Vagina (tissue), 2 donors: ENCODE measurements around the gene NEU2. TPM values are rescaled to one million over a fixed set of nuclear protein-coding genes. Genes with fewer than 3 reads are reported as not detected.

Experiments
- DNase-seq, 2 donors: peaks; one replicate each; pipeline ENCODE4 v3.0.0-alpha.2; 2017; ENCODE audit errors: extremely low spot score in 2 of 2
- H3K27ac ChIP-seq: fragments of 200-600 bp; sonication (generic); one replicate; pipeline ENCODE4 v1.5.1; 2019
- H3K27me3 ChIP-seq: fragments of 200-600 bp; sonication (generic); one replicate; pipeline ENCODE4 v1.5.1; 2019
- H3K36me3 ChIP-seq, 2 donors: fragments of 200-600 bp; sonication (generic); one replicate each; pipeline ENCODE4 v1.5.1; 2017 to 2019
- H3K4me1 ChIP-seq: fragments of 200-600 bp; sonication (generic); one replicate; pipeline ENCODE4 v1.5.1; 2019
- H3K4me3 ChIP-seq, 2 donors: fragments of 200-600 bp; sonication (generic); 1 replicate in 1 of 2; 2 replicates in 1 of 2; pipeline ENCODE4 v1.5.1; 2016 to 2019
- H3K9me3 ChIP-seq: fragments of 200-600 bp; sonication (generic); one replicate; pipeline ENCODE4 v1.5.1; 2019
- CTCF ChIP-seq, 3 experiments: fragments of 450-650 bp in 2 of 3; fragments of 200-600 bp in 1 of 3; sonication (generic) in 1 of 3; IDR thresholded peaks; one replicate each; pipeline ENCODE4 v1.5.1; 2017 to 2019; ENCODE audit warnings: antibody characterized with exemption in 3 of 3, mild to moderate bottlenecking in 2 of 3, moderate library complexity in 2 of 3
- POLR2A ChIP-seq, 2 donors: fragments of 450-650 bp; IDR thresholded peaks; one replicate each; pipeline ENCODE4 v1.6.1; 2017; ENCODE audit warnings: antibody characterized with exemption in 2 of 2, mild to moderate bottlenecking in 2 of 2, moderate library complexity in 2 of 2
- POLR2AphosphoS5 ChIP-seq, 2 donors: sonication (generic); formaldehyde crosslinking; IDR thresholded peaks; one replicate each; pipeline ENCODE4 v1.9.0; 2017; ENCODE audit warnings: antibody characterized with exemption in 2 of 2, mild to moderate bottlenecking in 2 of 2, low read depth in 1 of 2; ENCODE audit not compliant: insufficient read depth in 1 of 2
- intact Hi-C: fragments of 100-400 bp; cut with DNase I; formaldehyde crosslinking; loops from one replicate; pipeline ENCODE4 v1.15.1; 2023
- total RNA-seq: library from RNA; depleted of rRNA; stranded (reverse); fragments of >200 nt; gene quantifications from one replicate; pipeline ENCODE4 v1.2.3, GENCODE V29; 2016

NEU2 gene
- total RNA-seq, 1 donor from 2014 or later: not detected

- no peaks in the 10 kb centered on the region for H3K27me3 ChIP-seq
- H3K36me3 ChIP-seq: no peaks in the 10 kb centered on the region
- DNase-seq: no peak
- H3K4me3 ChIP-seq: no peak overlapping the region
- intact Hi-C loops: no loop called here
- H3K27ac ChIP-seq: no peak overlapping the region
- H3K9me3 ChIP-seq: no peaks in the 10 kb centered on the region
- H3K4me1 ChIP-seq: no peaks in the 10 kb centered on the region
- TF ChIP-seq POLR2A (IDR thresholded peaks at IDR 0.05) (no peak), POLR2AphosphoS5 (IDR thresholded peaks at IDR 0.05; ENCODE audit: insufficient read depth in 1 of 2, low read depth in 1 of 2) (no peak), CTCF (IDR thresholded peaks at IDR 0.05) (no peak)
These were observed 6.2 kb upstream of the NEU2 start for GRCh38 chr2:233026198-233026813.

DNA sequence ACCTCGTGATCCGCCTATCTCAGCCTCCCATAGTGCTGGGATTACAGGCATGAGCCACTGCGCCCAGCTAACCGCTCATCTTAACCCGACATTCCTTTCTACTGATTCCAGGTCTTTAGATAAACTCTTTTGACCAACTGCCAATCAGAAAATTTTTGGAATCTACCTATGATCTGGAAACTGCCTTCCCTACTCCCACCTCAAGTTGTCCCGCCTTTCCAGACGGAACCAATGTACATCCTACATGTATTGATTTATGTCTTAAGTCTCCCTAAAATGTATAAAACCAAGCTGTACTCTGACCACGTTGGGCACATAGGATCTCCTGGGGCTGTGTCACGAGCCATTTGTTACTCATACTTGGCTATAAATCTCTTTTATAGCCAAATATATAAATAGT is 3.2 kb upstream of the NEU2 start:
- Histone ChIP-seq H3K4me1 (no peaks in the 10 kb centered on the region), H3K4me3 (no peak overlapping the region), H3K27ac (no peak overlapping the region), H3K9me3 (no peaks in the 10 kb centered on the region), H3K36me3 (no peaks in the 10 kb centered on the region), H3K27me3 (no peaks in the 10 kb centered on the region)
- DNase-seq: no peak
- intact Hi-C loops: no loop called here
- no peak for TF ChIP-seq CTCF (IDR thresholded peaks at IDR 0.05)
- no peak for TF ChIP-seq POLR2AphosphoS5 (IDR thresholded peaks at IDR 0.05; ENCODE audit: insufficient read depth in 1 of 2, low read depth in 1 of 2)
- no peak for TF ChIP-seq POLR2A (IDR thresholded peaks at IDR 0.05)

DNA sequence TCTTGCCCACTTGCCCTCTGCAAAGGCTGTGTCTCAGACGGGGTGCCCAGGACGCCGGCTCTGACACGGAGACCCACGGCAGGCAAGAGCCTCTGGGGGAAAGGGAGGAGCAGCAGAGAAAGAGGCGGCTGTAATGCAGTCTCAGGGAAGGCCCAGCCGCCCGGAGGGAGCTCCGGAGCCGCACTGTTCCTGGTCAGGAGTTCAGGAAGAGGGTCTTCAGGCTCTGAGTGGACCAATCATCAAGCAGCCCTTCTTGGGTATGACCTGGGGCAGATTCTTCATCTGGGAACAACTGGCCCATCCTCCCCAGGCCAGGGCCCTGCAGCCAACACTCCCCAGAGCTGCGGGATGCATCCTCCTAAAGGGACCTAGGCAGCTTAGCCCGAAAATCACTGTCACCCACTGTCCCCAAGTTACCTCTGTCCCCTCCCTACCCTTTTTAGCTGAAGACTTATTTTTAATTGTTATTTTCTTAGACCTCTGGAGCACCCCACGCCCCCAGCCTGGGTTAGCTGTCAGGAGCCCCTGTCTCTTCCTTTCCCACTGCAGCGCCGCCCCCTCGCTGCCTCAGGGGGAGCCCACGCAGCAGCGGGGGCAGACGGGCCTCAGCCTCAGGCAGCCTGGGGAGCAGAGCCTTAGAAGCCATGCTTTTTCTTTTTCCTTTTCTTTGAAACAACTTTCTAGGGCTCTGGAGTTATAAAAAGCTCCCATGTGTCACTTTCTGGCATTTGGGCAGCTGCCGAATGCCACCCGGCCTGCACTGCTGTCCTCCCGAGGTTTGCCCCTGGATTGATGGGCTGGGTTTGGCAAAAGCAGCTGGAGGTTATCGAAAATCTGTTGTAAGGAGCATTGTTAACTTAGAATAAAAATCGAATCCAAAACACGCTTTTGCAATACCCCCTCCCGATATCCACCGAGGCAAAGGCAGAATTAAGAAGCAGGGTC is 644 bp upstream of the NEU2 start:
- intact Hi-C loops: no loop called here
- Histone ChIP-seq H3K4me1 (no peaks in the 10 kb centered on the region), H3K4me3 (no peak overlapping the region), H3K9me3 (no peaks in the 10 kb centered on the region), H3K27ac (no peak overlapping the region), H3K27me3 (no peaks in the 10 kb centered on the region), H3K36me3 (no peaks in the 10 kb centered on the region)
- TF ChIP-seq POLR2AphosphoS5 (IDR thresholded peaks at IDR 0.05; ENCODE audit: insufficient read depth in 1 of 2, low read depth in 1 of 2) (no peak), POLR2A (IDR thresholded peaks at IDR 0.05) (no peak), CTCF (IDR thresholded peaks at IDR 0.05) (no peak)
- DNase-seq: no peak

DNA sequence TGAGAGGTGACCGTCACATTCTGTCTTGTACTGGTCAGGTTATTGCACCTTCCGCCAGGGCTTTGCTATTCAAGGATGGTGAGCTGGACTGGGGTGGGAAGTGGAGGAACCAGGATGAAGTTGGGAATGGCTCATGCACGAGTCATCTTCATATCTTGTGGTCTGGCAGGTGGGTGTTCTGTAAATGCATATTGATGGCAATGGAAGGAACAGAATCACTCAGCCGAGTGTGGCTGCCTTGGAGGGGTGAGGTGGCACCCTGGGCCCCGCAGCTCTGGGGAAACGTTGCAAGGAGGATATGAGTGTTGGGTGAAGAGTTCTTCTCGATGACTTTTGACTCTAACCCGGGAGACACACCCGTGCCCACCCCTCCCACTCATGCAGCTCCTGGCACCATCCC is 1.2 kb downstream of the NEU2 start:
- no peaks in the 10 kb centered on the region for H3K36me3 ChIP-seq
- no peak overlapping the region for H3K4me3 ChIP-seq
- H3K4me1 ChIP-seq: no peaks in the 10 kb centered on the region
- DNase-seq: no peak
- intact Hi-C loops: no loop called here
- no peak for TF ChIP-seq POLR2AphosphoS5 (IDR thresholded peaks at IDR 0.05; ENCODE audit: insufficient read depth in 1 of 2, low read depth in 1 of 2)
- no peak for TF ChIP-seq POLR2A (IDR thresholded peaks at IDR 0.05)
- TF ChIP-seq CTCF (IDR thresholded peaks at IDR 0.05): no peak
- no peaks in the 10 kb centered on the region for H3K9me3 ChIP-seq
- no peak overlapping the region for H3K27ac ChIP-seq
- H3K27me3 ChIP-seq: no peaks in the 10 kb centered on the region
